Kidney glomerular epithelial cell (primary cell): ENCODE measurements around the gene NLRP11.
A peak's percentile ranks its signal among the peaks of the same experiment; 100 is the strongest.

Source experiments
- DNase-seq: peaks from one replicate; lab custom pipeline; 2025; lab: John Stamatoyannopoulos, UW

The NLRP11 gene

DNA sequence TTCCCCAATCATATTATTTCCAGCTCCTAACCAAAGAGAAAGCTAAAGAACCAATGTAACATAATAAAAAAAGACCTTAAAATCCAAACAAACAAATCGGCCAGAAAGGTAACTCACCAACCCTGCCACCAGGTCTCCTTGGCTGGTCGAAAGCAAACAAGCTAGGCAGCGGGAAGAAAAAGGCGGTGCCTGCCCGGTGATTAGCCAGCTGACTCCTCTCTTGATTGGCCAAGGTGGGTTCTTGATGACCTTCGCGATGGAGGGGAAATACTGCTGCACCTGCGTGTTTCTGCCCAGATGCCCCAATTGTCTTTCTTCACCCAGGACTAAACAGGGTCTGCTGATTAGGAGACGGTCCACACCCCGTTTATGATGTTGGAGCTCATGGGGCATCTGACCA lies at the start of gene NLRP11:
Gene NLRP11, minus strand, starts transcription at position 154 of the 400 bp plus-strand sequence. CDS start 13,825 bp downstream, outside the sequence.
- no peak for DNase-seq

GRCh38 chr19:55877211-55877610 lies 45.4 kb upstream of the NLRP11 start:
- no peak for DNase-seq

- no peak for DNase-seq
These were observed 38.9 kb upstream of the NLRP11 start for GRCh38 chr19:55870736-55871135.

DNA sequence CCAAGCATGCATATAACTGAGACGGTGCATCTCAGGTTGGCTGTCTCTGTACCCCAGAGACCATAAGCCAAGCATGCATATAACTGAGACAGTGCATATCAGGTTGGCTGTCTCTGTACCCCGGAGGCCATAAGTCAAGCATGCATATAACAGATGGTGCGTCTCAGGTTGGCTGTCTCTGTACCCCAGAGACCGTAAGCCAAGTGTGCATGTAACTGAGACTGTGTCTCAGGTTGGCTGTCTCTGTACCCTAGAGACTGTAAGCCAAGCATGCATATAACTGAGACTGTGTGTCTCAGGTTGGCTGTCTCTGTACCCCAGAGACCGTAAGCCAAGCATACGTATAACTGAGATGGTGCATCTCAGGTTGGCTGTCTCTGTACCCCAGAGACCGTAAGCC lies 35.3 kb upstream of the NLRP11 start:
- no peak for DNase-seq

DNA sequence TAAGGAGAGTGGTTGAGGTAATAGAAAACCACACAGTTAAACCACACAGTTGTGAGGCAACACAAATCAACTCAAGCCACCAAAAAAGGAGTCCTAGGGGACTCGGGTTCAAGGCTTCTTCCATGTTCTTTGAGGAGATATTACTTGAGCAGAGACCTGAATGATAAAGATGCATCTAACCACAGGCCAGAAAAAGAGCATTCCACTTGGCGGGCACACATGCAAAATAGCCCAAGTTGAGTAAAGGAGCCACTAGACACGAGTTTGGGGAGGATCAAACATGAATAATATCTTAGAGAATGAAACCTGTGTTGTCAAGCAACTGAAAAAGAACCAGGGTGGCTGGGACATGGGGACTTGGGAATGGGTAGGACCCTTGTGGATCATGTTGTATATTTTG lies 34.7 kb upstream of the NLRP11 start:
- no peak for DNase-seq

GRCh38 chr19:55858969-55859368 lies 27.2 kb upstream of the NLRP11 start:
- DNase-seq, result no peak

DNA sequence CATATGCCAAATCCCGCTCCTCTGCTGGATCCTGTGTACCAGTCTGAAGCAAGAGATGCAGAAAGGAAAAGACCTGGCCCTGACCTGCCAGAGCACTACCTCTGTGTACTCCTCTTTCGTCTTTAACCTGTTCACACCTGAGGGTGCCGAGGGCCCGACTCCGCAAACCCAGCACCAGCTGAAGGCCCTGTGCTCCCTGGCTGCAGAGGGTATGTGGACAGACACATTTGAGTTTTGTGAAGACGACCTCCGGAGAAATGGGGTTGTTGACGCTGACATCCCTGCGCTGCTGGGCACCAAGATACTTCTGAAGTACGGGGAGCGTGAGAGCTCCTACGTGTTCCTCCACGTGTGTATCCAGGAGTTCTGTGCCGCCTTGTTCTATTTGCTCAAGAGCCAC lies 26.6 kb upstream of the NLRP11 start:
- DNase-seq, result no peak

GRCh38 chr19:55857974-55858373 lies 26.2 kb upstream of the NLRP11 start:
- DNase-seq, result no peak

DNA sequence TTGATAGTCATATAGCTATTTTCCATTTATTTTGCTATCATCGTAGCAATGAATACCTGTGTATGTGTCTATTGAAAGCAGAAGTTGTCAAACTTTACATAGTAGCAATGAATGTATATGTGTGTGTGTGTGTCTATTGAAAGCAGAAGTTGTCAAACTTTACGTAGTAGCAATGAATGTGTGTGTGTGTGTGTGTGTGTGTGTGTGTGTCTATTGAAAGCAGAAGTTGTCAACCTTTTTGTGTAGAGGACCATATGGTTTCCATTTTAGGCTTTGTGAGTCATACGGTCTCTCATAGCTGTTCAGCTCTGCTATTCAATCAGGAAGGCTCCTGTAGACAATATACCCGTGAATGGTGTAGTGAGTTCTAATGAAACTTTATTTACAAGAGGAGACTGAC lies 25.4 kb upstream of the NLRP11 start:
- no peak for DNase-seq

DNA sequence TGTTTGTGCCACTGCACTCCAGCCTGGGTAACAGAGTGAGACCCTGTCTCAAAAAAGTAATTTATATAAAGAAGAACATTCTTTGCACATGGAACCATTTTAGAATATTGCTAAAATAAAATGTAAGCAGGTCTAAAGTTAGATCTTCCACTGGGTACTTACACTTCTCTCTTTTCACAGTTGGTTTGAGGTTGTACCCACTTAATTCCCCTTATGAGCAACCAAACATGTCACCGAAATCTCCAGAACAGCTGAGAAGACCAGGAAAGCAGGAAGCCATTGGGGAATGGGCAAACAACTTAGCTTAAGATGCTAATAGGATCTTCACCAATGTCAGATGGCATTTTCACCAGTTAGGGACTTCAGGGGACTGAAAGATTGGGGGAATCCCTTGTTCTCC lies 23.4 kb upstream of the NLRP11 start:
- DNase-seq, result no peak

- DNase-seq, result no peak
These were observed 7.1 kb upstream of the NLRP11 start for GRCh38 chr19:55838906-55839305.

DNA sequence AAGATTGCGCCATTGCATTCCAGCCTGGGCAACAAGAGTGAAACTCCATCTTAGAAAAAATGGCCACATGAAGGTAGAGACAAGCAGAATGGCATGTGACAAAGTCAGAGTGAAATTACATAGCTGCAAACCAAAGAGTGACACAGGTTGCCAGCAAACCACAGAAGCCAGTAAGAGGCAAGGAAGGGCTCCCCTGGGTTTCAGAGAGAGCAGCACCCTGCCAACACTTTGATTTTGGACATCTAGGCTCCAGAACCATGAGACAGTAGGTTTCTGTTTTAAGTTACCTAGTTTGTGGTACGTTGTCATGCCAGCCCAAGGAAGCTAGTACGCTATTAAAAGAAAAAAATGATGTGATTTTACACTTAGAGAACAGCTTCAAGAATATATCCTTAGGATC lies 6.5 kb upstream of the NLRP11 start:
- DNase-seq, result no peak

DNA sequence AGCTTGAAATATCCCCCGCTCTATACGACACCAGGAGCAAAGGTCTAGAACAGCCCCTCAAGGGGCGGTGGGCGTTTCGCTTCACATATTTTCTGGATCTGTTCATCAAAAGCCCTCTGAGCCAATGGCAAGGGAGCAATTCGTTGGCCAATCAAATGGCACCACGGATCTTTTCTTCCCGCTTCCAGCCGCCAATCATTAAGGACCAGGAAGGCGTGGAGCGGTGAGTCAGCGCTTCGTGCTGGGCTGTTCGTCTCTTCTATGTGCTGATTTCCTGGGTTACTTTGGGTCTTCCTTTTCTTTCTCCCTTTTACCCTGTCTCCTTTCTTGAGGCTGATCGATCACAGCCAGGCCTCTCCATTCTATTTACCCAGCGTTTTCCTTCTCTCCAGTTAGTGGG lies 4.5 kb upstream of the NLRP11 start, which contains the start of gene NLRP4:
Gene NLRP4, plus strand, starts transcription at position 201 of the 400 bp plus-strand sequence. CDS start 15,541 bp downstream, outside the sequence.
- no peak for DNase-seq

- no peak for DNase-seq
These were observed 877 bp upstream of the NLRP11 start for GRCh38 chr19:55832676-55833075.

DNA sequence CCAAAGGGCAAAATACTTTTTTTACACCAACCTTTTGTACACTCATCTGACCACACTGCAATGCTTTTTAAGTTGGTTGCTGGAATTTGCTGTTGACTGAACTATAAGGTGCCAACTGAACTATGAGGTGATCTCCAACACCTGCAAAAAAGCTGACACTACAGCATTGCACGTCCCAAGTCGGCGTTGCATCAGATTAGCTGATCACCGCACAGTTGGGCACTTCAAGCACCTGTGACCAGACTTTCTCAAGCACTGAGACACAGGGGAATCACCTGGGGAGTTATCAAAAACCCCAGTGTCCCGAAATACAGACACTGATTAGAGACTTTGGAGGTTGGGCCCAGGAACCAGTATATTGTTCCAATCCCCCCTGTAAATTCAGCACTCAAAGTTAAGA lies 1.1 kb downstream of the NLRP11 start:
- DNase-seq, result no peak

GRCh38 chr19:55820037-55820436 lies 11.8 kb downstream of the NLRP11 start:
- DNase-seq, result no peak

DNA sequence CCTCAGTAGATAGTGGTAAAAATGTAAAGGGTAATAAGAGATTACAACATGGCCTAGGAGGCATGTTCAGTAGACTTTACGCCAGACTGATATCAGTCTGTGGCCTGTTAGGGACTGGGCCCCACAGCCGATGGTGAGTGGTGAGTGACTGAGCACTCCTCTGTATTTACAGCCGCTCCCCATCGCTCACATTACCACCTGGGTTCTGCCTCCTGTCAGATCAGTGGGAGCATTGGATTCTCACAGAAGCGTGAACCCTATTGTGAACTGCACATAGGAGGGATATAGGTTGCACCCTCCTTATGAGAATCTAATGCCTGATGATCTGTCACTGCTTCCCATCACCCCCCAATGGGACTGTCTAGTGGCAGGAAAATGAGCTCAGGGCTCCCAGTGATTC lies 17.9 kb downstream of the NLRP11 start:
- no peak for DNase-seq

- DNase-seq, result no peak
These were observed 19.4 kb downstream of the NLRP11 start for GRCh38 chr19:55812449-55812848.

DNA sequence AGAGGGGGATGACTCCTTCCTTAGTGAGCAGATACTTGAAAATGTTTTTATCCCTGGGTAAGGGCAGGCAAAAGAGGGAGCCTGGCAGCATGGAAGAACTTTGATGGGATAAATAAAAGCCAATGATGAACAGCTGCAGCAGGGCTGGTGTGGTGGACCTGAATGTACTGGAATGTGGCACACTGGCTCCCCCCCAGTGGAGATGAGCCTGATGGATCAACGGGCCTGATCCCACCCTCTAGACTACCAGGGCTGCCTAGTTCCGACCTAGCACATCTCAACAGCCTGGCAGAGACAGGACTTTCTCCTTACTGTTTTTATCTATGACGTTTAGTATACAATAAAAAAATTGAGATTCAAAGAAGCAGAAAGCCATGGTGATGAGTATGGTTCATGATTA lies 20.5 kb downstream of the NLRP11 start:
- DNase-seq, result no peak

- DNase-seq, result peak; percentile 2
These were observed 22.3 kb downstream of the NLRP11 start for GRCh38 chr19:55809381-55810058.

- DNase-seq, result no peak
These were observed 29.5 kb downstream of the NLRP11 start for GRCh38 chr19:55802281-55802680.

GRCh38 chr19:55801416-55801815 lies 30.4 kb downstream of the NLRP11 start:
- DNase-seq, result no peak

- no peak for DNase-seq
These were observed 36.8 kb downstream of the NLRP11 start for GRCh38 chr19:55795021-55795420.

DNA sequence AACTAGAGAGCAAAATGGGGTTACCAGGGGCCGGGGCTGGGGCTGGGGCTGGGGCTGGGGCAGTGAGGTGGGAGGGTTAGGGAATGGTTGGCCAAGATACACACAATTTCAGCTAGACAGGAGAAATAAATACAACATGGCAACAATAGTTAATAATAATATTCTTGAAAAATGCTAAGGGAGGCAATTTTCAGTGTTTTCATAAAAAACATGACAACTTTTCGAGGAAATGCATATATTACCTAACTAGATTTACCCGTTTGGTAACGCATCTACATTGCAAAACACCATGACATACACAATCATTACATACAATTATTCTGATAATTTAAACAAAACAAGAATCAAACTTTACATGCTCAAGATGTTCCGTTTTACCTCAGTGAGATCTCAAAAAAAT lies 50.7 kb downstream of the NLRP11 start:
- no peak for DNase-seq
